HepG2 (cell line): ENCODE data around the gene ZFP3. TPM values are rescaled to one million over a fixed set of nuclear protein-coding genes. Genes with fewer than 3 reads are reported as not detected.

Experiments
- AGO1 ChIP-seq: fragments of 200-400 bp; formaldehyde crosslinking; IDR thresholded peaks from 2 replicates; pipeline ENCODE4 v1.6.1; 2017; ENCODE audit warnings: mild to moderate bottlenecking, low read depth, low read length, moderate library complexity; ENCODE audit not compliant: poor library complexity, severe bottlenecking
- HNRNPLL ChIP-seq: fragments of 200-400 bp; formaldehyde crosslinking; IDR thresholded peaks from 2 replicates; pipeline ENCODE4 v1.6.1; 2017; ENCODE audit warnings: mild to moderate bottlenecking, low read depth, low read length; ENCODE audit not compliant: poor library complexity, severe bottlenecking
- HOXA7 ChIP-seq: sonication (generic); formaldehyde crosslinking; IDR thresholded peaks from 2 replicates; pipeline ENCODE4 v1.8.1; 2022; ENCODE audit warnings: mild to moderate bottlenecking, missing genetic modification reagents, moderate library complexity
- MTA3 ChIP-seq: sonication (generic); formaldehyde crosslinking; IDR thresholded peaks from 2 replicates; pipeline ENCODE4 v1.4.0; 2020; ENCODE audit warnings: missing genetic modification reagents
- SAP130 ChIP-seq: IDR thresholded peaks from 2 replicates; pipeline ENCODE4 v1.6.1; 2016; ENCODE audit warnings: low read depth
- ZFP37 ChIP-seq: sonication (generic); formaldehyde crosslinking; IDR thresholded peaks from 2 replicates; pipeline ENCODE4 v1.4.0; 2020; ENCODE audit warnings: missing genetic modification reagents, borderline replicate concordance
- ZFYVE20 ChIP-seq: sonication (generic); formaldehyde crosslinking; IDR thresholded peaks from 2 replicates; pipeline ENCODE4 v1.8.0; 2023; ENCODE audit warnings: low read depth, mild to moderate bottlenecking, moderate library complexity, missing genetic modification reagents, borderline replicate concordance
- ZNF251 ChIP-seq: sonication (generic); formaldehyde crosslinking; IDR thresholded peaks from 2 replicates; pipeline ENCODE4 v1.9.0; 2021; ENCODE audit warnings: mild to moderate bottlenecking, missing genetic modification reagents
- ZNF282 ChIP-seq: fragments of 450-650 bp; IDR thresholded peaks from 2 replicates; pipeline ENCODE4 v1.6.1; 2018; ENCODE audit not compliant: partially characterized antibody
- ZNF747 ChIP-seq: sonication (generic); formaldehyde crosslinking; IDR thresholded peaks from 2 replicates; pipeline ENCODE4 v1.8.1; 2023; ENCODE audit warnings: missing genetic modification reagents, mild to moderate bottlenecking, borderline replicate concordance
- ZNF788 ChIP-seq: sonication (generic); formaldehyde crosslinking; IDR thresholded peaks from 2 replicates; pipeline ENCODE4 v1.5.0; 2020; ENCODE audit warnings: mild to moderate bottlenecking, missing genetic modification reagents, borderline replicate concordance
- polyA plus RNA-seq, 8 experiments: library from polyadenylated mRNA; depleted of rRNA in 3 of 8; stranded (reverse) in 7 of 8; unstranded in 1 of 8; fragments of >200 nt; fragmentation: Illumina TruSeq in 4 of 8; extraction: Trizol in 4 of 8; gene quantifications; 2 replicates each; pipeline versions ENCODE4 v1.2.1 to v1.2.3, GENCODE V29; 2011 to 2016; ENCODE audit warnings: low read depth in 4 of 8, missing spikeins in 1 of 8, mixed read lengths in 1 of 8; ENCODE audit not compliant: insufficient read depth in 1 of 8
- total RNA-seq, 5 experiments: library from RNA; depleted of rRNA; stranded (reverse); fragments of >200 nt; fragmentation: Illumina TruSeq; extraction: Trizol; gene quantifications; 2 replicates each; pipeline ENCODE4 v1.2.3, GENCODE V29; 2016; ENCODE audit warnings: low read depth in 1 of 5
- TF ChIP-seq, protein P1 (sequence below): sonication (generic); formaldehyde crosslinking; IDR thresholded peaks from 2 replicates; pipeline ENCODE4 v1.4.0; 2020; ENCODE audit warnings: missing genetic modification reagents, borderline replicate concordance
- TF ChIP-seq, protein P2 (sequence below): sonication (generic); formaldehyde crosslinking; IDR thresholded peaks from 2 replicates; pipeline ENCODE4 v1.9.0; 2021; ENCODE audit warnings: mild to moderate bottlenecking, missing genetic modification reagents
- TF ChIP-seq, protein P3 (sequence below): sonication (generic); formaldehyde crosslinking; IDR thresholded peaks from 2 replicates; pipeline ENCODE4 v1.5.0; 2020; ENCODE audit warnings: missing genetic modification reagents
- TF ChIP-seq, protein P4 (sequence below): sonication (generic); formaldehyde crosslinking; IDR thresholded peaks from 2 replicates; pipeline ENCODE4 v1.4.0; 2020; ENCODE audit warnings: missing genetic modification reagents

Gene ZFP3
- total and polyA plus RNA-seq, 2 of the 13 experiments (the other 11 are each of a cell fraction or from before 2014, with no cell fraction given) = not detected

DNA sequence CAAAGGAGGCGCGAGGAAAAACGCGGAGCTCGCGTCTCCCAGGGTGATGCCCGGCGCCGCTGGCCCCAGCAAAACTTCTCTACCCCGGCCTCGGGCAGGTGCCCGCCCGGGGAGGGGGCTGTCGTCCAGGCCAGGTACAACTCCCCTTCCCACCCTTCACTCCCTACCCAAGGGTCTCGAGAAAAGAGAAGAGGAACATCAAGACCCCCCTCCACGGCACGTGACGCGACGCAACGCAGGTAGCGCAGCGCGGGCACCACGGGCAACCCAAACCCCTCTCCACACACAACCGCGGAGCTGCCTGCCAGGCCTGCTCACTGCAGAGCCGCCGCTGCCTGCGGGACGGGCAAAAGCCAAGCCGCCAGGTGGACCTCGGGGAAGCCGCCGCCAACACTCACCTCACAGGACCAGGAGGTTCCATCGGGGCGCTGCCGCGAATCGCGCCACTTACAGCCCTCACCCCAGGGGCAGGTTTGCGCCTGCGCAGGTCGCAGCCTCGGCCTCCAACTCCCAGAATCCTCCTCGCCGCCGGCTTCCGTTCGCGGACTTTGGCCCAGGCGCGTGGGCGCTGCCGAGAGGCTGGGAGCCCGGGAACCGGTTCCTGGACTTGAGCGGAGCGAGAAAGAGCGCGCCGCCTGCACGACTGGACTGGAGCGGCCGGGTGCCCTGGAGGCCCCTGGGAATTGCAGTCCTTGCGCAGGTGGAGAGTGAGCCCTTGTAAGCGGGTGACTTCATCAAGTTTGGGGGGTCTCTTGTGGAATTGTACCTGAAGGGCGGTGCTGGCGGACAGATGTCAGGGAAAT, 33.3 kb downstream of the ZFP3 start, which contains the start of gene ZNF232 (continued):
- TF ChIP-seq HNRNPLL (peak; percentile 99), SAP130 (CRISPR knock-in tag) (peak; percentile 93), ZFYVE20 (0 out of 2 replicates have a peak, but pooled peaks have one; percentile 78), ZNF788 (CRISPR knock-in tag) (peak; percentile 89; the same call in 1 of the 2 replicates), AGO1 (peak; percentile 75), ZNF282 (no peak), ZFP37 (CRISPR knock-in tag) (no peak), ZNF251 (no peak), MTA3 (no peak), HOXA7 (CRISPR knock-in tag) (no peak), ZNF747 (CRISPR knock-in tag) (peak; percentile 82)
- TF ChIP-seq, protein P1, sequence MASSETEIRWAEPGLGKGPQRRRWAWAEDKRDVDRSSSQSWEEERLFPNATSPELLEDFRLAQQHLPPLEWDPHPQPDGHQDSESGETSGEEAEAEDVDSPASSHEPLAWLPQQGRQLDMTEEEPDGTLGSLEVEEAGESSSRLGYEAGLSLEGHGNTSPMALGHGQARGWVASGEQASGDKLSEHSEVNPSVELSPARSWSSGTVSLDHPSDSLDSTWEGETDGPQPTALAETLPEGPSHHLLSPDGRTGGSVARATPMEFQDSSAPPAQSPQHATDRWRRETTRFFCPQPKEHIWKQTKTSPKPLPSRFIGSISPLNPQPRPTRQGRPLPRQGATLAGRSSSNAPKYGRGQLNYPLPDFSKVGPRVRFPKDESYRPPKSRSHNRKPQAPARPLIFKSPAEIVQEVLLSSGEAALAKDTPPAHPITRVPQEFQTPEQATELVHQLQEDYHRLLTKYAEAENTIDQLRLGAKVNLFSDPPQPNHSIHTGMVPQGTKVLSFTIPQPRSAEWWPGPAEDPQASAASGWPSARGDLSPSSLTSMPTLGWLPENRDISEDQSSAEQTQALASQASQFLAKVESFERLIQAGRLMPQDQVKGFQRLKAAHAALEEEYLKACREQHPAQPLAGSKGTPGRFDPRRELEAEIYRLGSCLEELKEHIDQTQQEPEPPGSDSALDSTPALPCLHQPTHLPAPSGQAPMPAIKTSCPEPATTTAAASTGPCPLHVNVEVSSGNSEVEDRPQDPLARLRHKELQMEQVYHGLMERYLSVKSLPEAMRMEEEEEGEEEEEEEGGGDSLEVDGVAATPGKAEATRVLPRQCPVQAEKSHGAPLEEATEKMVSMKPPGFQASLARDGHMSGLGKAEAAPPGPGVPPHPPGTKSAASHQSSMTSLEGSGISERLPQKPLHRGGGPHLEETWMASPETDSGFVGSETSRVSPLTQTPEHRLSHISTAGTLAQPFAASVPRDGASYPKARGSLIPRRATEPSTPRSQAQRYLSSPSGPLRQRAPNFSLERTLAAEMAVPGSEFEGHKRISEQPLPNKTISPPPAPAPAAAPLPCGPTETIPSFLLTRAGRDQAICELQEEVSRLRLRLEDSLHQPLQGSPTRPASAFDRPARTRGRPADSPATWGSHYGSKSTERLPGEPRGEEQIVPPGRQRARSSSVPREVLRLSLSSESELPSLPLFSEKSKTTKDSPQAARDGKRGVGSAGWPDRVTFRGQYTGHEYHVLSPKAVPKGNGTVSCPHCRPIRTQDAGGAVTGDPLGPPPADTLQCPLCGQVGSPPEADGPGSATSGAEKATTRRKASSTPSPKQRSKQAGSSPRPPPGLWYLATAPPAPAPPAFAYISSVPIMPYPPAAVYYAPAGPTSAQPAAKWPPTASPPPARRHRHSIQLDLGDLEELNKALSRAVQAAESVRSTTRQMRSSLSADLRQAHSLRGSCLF (CRISPR knock-in tag) = no peak
- TF ChIP-seq, protein P2, sequence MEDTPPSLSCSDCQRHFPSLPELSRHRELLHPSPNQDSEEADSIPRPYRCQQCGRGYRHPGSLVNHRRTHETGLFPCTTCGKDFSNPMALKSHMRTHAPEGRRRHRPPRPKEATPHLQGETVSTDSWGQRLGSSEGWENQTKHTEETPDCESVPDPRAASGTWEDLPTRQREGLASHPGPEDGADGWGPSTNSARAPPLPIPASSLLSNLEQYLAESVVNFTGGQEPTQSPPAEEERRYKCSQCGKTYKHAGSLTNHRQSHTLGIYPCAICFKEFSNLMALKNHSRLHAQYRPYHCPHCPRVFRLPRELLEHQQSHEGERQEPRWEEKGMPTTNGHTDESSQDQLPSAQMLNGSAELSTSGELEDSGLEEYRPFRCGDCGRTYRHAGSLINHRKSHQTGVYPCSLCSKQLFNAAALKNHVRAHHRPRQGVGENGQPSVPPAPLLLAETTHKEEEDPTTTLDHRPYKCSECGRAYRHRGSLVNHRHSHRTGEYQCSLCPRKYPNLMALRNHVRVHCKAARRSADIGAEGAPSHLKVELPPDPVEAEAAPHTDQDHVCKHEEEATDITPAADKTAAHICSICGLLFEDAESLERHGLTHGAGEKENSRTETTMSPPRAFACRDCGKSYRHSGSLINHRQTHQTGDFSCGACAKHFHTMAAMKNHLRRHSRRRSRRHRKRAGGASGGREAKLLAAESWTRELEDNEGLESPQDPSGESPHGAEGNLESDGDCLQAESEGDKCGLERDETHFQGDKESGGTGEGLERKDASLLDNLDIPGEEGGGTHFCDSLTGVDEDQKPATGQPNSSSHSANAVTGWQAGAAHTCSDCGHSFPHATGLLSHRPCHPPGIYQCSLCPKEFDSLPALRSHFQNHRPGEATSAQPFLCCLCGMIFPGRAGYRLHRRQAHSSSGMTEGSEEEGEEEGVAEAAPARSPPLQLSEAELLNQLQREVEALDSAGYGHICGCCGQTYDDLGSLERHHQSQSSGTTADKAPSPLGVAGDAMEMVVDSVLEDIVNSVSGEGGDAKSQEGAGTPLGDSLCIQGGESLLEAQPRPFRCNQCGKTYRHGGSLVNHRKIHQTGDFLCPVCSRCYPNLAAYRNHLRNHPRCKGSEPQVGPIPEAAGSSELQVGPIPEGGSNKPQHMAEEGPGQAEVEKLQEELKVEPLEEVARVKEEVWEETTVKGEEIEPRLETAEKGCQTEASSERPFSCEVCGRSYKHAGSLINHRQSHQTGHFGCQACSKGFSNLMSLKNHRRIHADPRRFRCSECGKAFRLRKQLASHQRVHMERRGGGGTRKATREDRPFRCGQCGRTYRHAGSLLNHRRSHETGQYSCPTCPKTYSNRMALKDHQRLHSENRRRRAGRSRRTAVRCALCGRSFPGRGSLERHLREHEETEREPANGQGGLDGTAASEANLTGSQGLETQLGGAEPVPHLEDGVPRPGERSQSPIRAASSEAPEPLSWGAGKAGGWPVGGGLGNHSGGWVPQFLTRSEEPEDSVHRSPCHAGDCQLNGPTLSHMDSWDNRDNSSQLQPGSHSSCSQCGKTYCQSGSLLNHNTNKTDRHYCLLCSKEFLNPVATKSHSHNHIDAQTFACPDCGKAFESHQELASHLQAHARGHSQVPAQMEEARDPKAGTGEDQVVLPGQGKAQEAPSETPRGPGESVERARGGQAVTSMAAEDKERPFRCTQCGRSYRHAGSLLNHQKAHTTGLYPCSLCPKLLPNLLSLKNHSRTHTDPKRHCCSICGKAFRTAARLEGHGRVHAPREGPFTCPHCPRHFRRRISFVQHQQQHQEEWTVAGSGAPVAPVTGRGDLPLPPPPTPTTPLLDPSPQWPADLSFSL (CRISPR knock-in tag) = no peak
- TF ChIP-seq, protein P3, sequence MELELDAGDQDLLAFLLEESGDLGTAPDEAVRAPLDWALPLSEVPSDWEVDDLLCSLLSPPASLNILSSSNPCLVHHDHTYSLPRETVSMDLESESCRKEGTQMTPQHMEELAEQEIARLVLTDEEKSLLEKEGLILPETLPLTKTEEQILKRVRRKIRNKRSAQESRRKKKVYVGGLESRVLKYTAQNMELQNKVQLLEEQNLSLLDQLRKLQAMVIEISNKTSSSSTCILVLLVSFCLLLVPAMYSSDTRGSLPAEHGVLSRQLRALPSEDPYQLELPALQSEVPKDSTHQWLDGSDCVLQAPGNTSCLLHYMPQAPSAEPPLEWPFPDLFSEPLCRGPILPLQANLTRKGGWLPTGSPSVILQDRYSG = peak; percentile 83; the same call in 1 of the 2 replicates
- TF ChIP-seq, protein P4, sequence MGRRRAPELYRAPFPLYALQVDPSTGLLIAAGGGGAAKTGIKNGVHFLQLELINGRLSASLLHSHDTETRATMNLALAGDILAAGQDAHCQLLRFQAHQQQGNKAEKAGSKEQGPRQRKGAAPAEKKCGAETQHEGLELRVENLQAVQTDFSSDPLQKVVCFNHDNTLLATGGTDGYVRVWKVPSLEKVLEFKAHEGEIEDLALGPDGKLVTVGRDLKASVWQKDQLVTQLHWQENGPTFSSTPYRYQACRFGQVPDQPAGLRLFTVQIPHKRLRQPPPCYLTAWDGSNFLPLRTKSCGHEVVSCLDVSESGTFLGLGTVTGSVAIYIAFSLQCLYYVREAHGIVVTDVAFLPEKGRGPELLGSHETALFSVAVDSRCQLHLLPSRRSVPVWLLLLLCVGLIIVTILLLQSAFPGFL (CRISPR knock-in tag) = no peak
